ENCODE results near the gene PCBP3. TPM values are rescaled to one million over a fixed set of nuclear protein-coding genes. Genes with fewer than 3 reads are reported as not detected.

Gene PCBP3
- total RNA-seq, 2 experiments from 2014 or later, result 1.9 to 2.2 TPM

DNA sequence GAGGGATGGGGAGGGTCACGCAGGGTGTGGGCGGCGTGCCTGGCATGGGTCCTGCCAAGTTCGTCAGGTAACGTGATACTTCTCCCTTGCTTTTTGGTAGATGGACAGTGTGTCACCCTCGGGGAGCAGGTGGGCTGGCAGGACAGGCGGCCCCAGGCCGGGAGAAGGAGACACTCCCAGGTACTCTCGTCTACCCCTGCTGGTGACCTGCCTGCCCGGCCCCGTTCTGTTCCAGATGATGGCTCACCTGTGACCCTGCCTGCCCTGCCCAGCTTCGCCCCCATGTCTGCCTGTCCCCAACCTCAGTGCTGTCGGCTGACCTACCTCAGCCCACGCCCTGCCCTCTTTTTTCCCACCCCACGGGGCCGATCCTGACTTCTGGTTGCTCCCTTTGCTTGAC lies 144.7 kb downstream of the PCBP3 start:
- CTCF ChIA-PET, result no interaction called here
- Mint-ChIP-seq H3K9me3 (no peaks in the 10 kb centered on the region), H3K36me3 (ENCODE audit: low read depth) (no peaks in the 10 kb centered on the region), H3K4me1 (ENCODE audit: low read depth) (no peaks in the 10 kb centered on the region), H3K27me3 (no peaks in the 10 kb centered on the region), H3K4me3 (no peak overlapping the region), H3K27ac (no peak overlapping the region)
- intact Hi-C loops (cut with micrococcal nuclease), result no loop called here
- no peak for TF ChIP-seq CTCF (IDR thresholded peaks at IDR 0.05)
- no peak for DNase-seq
- no peak for ATAC-seq
- POLR2A ChIA-PET, result no interaction called here

GRCh38 chr21:45788637-45789506 lies 145.3 kb downstream of the PCBP3 start:
- no peak for TF ChIP-seq CTCF (IDR thresholded peaks at IDR 0.05)
- H3K36me3 Mint-ChIP-seq (ENCODE audit: low read depth), result no peaks in the 10 kb centered on the region
- DNase-seq (no peak), ATAC-seq (no peak)
- no peaks in the 10 kb centered on the region for H3K9me3 Mint-ChIP-seq
- POLR2A ChIA-PET, result no interaction called here
- H3K27me3 Mint-ChIP-seq, result no peaks in the 10 kb centered on the region
- no peaks in the 10 kb centered on the region for H3K4me1 Mint-ChIP-seq (ENCODE audit: low read depth)
- H3K27ac Mint-ChIP-seq, result no peak overlapping the region
- intact Hi-C loops (cut with micrococcal nuclease), result no loop called here
- no peak overlapping the region for H3K4me3 Mint-ChIP-seq
- CTCF ChIA-PET, result no interaction called here

DNA sequence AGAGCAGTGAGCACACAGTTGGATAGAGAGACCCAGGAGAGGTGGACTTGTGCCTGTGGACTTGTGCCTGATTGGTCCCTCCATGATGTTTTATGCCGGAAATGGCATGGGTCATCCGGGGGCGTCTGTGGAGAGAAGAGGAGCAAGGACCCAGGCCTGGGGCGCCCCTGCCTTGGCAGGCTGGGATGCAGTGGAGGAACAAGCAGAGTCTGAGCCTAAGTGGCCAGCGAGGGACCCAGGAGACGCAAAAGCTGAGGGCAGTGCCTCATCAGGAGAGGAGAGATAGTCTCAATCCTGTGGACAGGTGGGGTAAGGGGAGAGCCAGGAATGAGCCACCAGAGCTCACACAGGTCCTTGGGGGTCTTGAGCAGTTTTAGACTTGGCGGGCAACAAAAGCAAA lies 146.9 kb downstream of the PCBP3 start:
- no peak overlapping the region for H3K4me3 Mint-ChIP-seq
- ATAC-seq, result no peak
- TF ChIP-seq CTCF (IDR thresholded peaks at IDR 0.05), result no peak
- no peak overlapping the region for H3K27ac Mint-ChIP-seq
- intact Hi-C loops (cut with micrococcal nuclease), result no loop called here
- POLR2A ChIA-PET, result no interaction called here
- DNase-seq, result no peak
- H3K4me1 Mint-ChIP-seq (ENCODE audit: low read depth), result no peaks in the 10 kb centered on the region
- CTCF ChIA-PET, result no interaction called here
- no peaks in the 10 kb centered on the region for H3K9me3 Mint-ChIP-seq
- H3K27me3 Mint-ChIP-seq, result no peaks in the 10 kb centered on the region
- H3K36me3 Mint-ChIP-seq (ENCODE audit: low read depth), result no peaks in the 10 kb centered on the region

- intact Hi-C loops (cut with micrococcal nuclease), result no loop called here
- Mint-ChIP-seq H3K4me1 (ENCODE audit: low read depth) (no peaks in the 10 kb centered on the region), H3K9me3 (no peaks in the 10 kb centered on the region), H3K27me3 (no peaks in the 10 kb centered on the region), H3K4me3 (no peak overlapping the region), H3K27ac (no peak overlapping the region), H3K36me3 (ENCODE audit: low read depth) (no peaks in the 10 kb centered on the region)
- ATAC-seq (no peak), DNase-seq (no peak)
- TF ChIP-seq CTCF (IDR thresholded peaks at IDR 0.05), result no peak
- ChIA-PET CTCF (interaction anchor here (0.9 kb wide), 1 partner anchor 499 kb away, joined by 3 read pairs; no protein-coding TSS in a partner anchor), POLR2A (no interaction called here)
Observed at GRCh38 chr21:45791562-45792418, 148.3 kb downstream of the PCBP3 start.
